GM12801 (cell line): Measurements from ENCODE around the gene HTR1E.

Experiments
- TF ChIP-seq, protein P1 (sequence below): IDR thresholded peaks from one replicate; pipeline ENCODE4 v1.5.1; 2011; ENCODE audit warnings: control low read depth; ENCODE audit not compliant: insufficient read length; ENCODE audit errors: extremely low read depth

Gene HTR1E

DNA sequence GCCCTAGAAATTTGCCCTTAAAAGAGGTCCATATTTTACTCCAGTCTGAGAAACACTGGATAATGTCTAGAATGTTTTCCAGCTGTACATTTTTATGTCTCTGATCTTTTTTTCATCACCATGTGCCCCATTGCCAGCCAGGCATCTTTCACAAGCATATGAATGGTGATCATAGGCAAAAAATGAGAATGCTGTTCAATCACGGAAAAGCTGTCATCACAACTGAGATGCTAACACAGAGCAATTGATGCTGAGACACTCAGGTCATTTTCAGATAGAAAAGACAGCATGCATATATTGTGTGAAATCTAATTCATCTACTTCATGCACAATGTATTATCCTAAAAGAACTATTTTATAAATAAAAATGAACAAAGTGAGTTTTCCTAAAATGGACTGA is 116.0 kb downstream of the HTR1E start:
- TF ChIP-seq, protein P1, sequence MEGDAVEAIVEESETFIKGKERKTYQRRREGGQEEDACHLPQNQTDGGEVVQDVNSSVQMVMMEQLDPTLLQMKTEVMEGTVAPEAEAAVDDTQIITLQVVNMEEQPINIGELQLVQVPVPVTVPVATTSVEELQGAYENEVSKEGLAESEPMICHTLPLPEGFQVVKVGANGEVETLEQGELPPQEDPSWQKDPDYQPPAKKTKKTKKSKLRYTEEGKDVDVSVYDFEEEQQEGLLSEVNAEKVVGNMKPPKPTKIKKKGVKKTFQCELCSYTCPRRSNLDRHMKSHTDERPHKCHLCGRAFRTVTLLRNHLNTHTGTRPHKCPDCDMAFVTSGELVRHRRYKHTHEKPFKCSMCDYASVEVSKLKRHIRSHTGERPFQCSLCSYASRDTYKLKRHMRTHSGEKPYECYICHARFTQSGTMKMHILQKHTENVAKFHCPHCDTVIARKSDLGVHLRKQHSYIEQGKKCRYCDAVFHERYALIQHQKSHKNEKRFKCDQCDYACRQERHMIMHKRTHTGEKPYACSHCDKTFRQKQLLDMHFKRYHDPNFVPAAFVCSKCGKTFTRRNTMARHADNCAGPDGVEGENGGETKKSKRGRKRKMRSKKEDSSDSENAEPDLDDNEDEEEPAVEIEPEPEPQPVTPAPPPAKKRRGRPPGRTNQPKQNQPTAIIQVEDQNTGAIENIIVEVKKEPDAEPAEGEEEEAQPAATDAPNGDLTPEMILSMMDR = no peak

DNA sequence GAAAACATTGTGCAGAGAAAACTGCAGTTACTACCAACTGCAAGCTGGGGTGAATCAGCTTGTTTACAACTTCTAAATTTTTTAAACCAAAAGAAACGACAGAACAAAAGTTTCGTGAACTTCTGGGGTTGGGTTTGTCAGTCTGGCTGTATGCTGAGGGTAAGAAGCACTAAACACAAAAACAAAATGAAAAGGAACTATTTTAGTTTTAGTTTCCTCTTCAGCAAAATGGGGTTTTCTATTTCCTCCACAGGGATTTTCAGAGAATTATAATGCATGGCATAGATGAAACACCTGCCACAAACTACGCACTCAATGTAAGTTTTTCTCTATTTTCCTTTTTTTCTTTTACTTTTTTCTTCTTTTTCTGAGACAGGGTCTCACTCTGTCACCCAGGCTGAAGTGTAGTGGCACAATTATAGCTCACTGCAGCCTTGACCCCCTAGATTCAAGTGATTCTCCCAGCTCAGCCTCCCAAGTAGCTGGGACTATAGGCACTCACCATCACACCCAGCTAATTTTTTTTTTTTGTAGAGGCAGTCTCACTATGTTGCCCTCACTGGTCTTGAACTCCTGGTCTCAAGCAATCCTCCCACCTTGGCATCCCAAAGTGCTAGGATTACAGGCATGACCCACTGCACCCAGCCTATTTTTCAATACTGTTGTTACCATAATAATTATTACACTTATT is 117.0 kb downstream of the HTR1E start:
- TF ChIP-seq, protein P1 = no peak

DNA sequence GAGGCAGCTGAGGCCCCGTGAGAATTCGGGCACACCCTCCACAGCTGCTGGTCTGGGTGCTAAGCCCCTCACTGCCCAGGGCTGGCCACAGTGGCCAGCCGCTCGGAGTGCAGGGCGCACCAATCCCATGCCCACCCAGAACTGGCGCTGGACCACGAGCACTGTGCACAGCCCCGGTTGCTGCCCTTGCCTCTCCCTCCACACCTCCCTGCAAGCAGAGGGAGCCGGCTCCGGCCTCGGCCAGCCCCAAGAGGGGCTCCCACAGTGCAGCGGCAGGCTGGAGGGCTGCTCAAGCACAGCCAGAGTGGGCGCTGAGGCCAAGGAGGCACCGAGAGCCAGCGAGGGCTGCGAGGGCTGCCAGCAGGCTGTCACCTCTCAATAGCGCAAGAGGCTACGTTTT is 122.6 kb downstream of the HTR1E start:
- TF ChIP-seq, protein P1 = no peak

DNA sequence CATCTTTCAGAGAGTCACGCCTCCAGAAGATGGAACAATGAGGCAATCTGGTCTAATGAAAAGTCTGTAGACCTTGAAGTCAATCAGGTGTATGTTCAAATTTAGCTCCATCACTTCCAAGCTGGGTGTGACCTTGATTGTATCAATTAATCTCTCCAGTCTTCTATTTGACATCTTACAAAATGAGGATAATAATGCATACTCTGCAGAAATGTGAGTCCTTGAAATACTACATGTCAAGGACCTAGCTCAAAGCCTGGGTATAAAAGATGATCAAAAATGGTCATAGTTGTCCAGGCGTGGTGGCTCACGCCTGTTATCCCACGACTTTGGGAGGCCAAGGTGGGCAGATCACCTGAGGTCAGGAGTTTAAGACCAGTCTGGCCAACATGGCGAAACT is 127.8 kb downstream of the HTR1E start:
- TF ChIP-seq, protein P1 = no peak
